Measurements from ENCODE around the gene RILPL2. TPM values are rescaled to one million over a fixed set of nuclear protein-coding genes. Genes with fewer than 3 reads are reported as not detected.

The RILPL2 gene
- total RNA-seq, 1 donor from 2014 or later, result 2.8 TPM

DNA sequence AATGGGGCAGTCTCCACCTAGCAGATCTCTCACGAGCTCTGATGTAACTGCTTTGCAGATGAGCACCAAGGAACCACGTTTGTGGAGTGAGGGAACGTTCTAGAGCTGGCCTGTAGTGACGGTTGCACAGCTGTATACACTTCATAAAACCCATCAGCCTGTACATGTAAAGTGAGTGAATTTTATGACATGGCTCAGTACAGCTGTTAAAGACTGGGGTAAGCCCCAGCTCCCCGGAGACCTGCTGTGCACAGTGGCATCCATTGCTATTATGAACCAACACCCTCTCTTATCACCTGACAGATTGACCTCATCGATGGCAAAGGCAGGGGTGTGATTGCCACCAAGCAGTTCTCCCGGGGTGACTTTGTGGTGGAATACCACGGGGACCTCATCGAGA, 31.9 kb downstream of the RILPL2 start:
- no peak overlapping the region for H3K27ac Mint-ChIP-seq
- peaks cover 14% of the 10 kb centered on the region for H3K36me3 Mint-ChIP-seq (ENCODE audit: insufficient read depth)
- no peaks in the 10 kb centered on the region for H3K4me1 Mint-ChIP-seq (ENCODE audit: low read depth)
- TF ChIP-seq, protein P1, sequence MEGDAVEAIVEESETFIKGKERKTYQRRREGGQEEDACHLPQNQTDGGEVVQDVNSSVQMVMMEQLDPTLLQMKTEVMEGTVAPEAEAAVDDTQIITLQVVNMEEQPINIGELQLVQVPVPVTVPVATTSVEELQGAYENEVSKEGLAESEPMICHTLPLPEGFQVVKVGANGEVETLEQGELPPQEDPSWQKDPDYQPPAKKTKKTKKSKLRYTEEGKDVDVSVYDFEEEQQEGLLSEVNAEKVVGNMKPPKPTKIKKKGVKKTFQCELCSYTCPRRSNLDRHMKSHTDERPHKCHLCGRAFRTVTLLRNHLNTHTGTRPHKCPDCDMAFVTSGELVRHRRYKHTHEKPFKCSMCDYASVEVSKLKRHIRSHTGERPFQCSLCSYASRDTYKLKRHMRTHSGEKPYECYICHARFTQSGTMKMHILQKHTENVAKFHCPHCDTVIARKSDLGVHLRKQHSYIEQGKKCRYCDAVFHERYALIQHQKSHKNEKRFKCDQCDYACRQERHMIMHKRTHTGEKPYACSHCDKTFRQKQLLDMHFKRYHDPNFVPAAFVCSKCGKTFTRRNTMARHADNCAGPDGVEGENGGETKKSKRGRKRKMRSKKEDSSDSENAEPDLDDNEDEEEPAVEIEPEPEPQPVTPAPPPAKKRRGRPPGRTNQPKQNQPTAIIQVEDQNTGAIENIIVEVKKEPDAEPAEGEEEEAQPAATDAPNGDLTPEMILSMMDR (IDR thresholded peaks at IDR 0.05; ENCODE audit: unreplicated experiment), result no peak
- no peak overlapping the region for H3K4me3 Mint-ChIP-seq (ENCODE audit: low read depth)
- H3K9me3 Mint-ChIP-seq (ENCODE audit: low read depth), result no peaks in the 10 kb centered on the region
- DNase-seq (ENCODE audit: low spot score, unreplicated experiment), result no peak
- no peaks in the 10 kb centered on the region for H3K27me3 Mint-ChIP-seq

DNA sequence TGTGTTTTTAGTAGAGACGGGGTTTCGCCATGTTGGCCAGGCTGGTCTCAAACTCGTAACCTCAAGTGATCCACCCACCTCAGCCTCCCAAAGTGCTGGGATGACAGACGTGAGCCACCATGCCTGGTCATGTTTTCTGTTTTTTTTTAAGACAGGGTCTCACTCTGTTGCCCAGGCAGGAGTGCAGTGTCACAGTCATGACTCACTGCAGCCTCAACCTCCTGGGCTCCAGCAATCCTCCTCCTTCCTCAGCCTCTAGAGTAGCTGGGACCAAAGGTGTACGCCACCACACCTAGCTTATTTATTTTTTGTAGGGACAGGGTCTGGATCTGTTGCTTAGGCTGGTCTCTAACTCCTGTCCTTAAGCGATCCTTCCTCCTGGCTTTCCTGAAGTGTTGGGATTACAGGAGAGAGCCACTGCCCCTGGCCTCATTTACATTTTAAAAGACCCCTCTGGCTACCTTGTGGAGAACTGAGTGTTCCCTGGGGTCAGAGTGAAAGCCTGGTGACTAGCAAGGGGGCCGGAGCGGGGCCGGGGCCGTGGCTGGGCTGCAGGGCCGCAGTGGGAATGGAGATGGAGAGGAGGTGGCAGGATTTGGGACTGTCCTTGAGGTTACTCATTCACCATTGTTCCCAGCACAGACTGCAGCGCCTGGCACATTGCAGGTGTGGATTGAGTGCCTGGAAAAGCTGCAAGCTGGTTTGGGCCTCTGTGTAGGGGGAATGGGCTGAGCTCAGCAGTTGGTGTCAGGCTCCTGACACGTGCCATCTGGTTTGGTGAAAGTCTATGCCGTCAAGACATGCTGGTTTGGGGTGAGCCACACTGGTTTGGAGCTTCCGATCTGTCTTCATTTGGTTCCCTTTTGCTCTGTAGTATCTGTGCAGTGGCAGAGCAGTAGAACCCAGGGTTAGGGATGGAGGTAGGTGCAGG, 34.5 kb downstream of the RILPL2 start:
- Mint-ChIP-seq H3K27ac (peak overlapping the region; percentile 13), H3K27me3 (no peaks in the 10 kb centered on the region), H3K4me1 (ENCODE audit: low read depth) (peaks cover 3% of the 10 kb centered on the region), H3K36me3 (ENCODE audit: insufficient read depth) (peaks cover 19% of the 10 kb centered on the region), H3K4me3 (ENCODE audit: low read depth) (no peak overlapping the region), H3K9me3 (ENCODE audit: low read depth) (no peaks in the 10 kb centered on the region)
- TF ChIP-seq, protein P1 (IDR thresholded peaks at IDR 0.05; ENCODE audit: unreplicated experiment), result no peak
- no peak for DNase-seq (ENCODE audit: low spot score, unreplicated experiment)

DNA sequence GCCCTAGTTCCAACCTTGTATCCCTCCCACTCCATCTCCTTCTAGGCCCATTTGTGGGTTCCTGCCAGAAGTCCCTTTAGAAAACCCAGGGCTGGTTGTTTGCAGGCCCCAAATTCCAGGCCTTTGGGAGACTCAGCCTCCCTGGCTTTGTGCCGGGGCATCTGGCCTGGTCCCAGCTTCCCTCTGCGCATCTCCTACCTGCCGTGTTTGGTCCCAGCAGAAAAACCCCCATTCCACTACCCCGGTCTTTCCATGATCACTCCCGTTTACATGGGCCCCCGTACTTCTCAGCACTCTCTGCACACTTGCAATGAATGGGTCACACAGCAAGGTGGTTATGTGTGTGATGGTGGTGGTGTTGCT, 37.2 kb downstream of the RILPL2 start:
- Mint-ChIP-seq H3K36me3 (ENCODE audit: insufficient read depth) (peaks cover 28% of the 10 kb centered on the region), H3K4me3 (ENCODE audit: low read depth) (no peak overlapping the region), H3K27ac (no peak overlapping the region), H3K9me3 (ENCODE audit: low read depth) (no peaks in the 10 kb centered on the region), H3K27me3 (no peaks in the 10 kb centered on the region), H3K4me1 (ENCODE audit: low read depth) (peaks cover 10% of the 10 kb centered on the region)
- TF ChIP-seq, protein P1 (IDR thresholded peaks at IDR 0.05; ENCODE audit: unreplicated experiment), result no peak
- no peak for DNase-seq (ENCODE audit: low spot score, unreplicated experiment)

DNA sequence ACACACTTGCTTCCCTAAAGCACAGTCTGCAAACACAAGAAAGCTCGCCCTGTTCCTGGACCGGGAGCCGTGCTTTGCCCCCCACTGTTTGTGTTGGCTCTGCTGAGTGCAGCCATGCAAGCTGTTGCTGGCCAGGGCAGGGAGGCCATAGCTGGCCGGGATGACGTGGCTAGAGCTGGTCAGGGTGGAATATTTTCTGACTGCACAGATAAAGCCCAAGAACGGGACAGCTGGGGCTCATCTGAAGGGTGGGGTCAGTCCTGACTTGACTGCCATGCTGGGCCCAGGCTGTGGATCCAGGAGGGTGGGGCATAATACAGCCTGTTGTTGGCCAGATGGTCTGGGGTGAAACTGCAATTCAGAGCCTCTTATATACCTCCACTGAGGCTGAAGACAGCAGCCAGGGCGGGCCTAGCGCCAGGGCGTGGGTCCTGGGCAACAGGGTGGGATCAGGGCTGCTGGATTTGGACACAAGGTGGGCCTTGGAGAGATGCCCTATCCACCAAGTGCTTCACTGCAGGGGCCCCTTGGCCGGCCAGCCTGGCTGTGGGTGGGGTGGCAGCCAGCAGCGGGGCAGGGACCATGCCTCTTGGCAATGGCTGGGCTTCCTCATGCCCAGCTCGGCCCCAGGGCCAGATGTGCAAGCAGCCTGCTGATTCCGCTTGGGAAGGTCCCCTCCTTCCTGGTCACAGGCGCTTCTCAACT, 37.8 kb downstream of the RILPL2 start:
- no peaks in the 10 kb centered on the region for H3K27me3 Mint-ChIP-seq
- peaks cover 25% of the 10 kb centered on the region for H3K36me3 Mint-ChIP-seq (ENCODE audit: insufficient read depth)
- TF ChIP-seq, protein P1 (IDR thresholded peaks at IDR 0.05; ENCODE audit: unreplicated experiment), result no peak
- H3K4me3 Mint-ChIP-seq (ENCODE audit: low read depth), result no peak overlapping the region
- peaks cover 10% of the 10 kb centered on the region for H3K4me1 Mint-ChIP-seq (ENCODE audit: low read depth)
- no peaks in the 10 kb centered on the region for H3K9me3 Mint-ChIP-seq (ENCODE audit: low read depth)
- H3K27ac Mint-ChIP-seq, result no peak overlapping the region
- no peak for DNase-seq (ENCODE audit: low spot score, unreplicated experiment)

DNA sequence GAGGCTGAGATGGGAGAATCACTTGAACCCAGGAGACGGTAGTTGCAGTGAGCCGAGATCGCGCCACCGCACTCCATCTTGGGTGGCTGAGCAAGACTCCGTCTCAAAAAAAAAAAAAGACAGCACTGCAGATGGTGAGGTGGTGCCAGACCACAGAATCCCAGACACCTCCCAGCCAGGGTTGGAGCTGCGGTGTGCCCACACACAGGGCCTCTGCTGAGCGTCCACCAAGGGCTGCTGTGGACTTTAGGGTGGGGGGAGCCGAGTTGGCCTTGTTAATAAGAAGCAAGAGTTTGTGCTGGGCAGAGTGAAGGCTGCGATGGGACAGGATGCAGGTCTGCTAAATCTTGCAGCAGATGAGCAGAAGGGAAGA, 38.3 kb downstream of the RILPL2 start:
- H3K36me3 Mint-ChIP-seq (ENCODE audit: insufficient read depth), result peaks cover 23% of the 10 kb centered on the region
- DNase-seq (ENCODE audit: low spot score, unreplicated experiment), result no peak
- TF ChIP-seq, protein P1 (IDR thresholded peaks at IDR 0.05; ENCODE audit: unreplicated experiment), result no peak
- no peaks in the 10 kb centered on the region for H3K27me3 Mint-ChIP-seq
- no peak overlapping the region for H3K4me3 Mint-ChIP-seq (ENCODE audit: low read depth)
- no peaks in the 10 kb centered on the region for H3K9me3 Mint-ChIP-seq (ENCODE audit: low read depth)
- no peak overlapping the region for H3K27ac Mint-ChIP-seq
- peaks cover 10% of the 10 kb centered on the region for H3K4me1 Mint-ChIP-seq (ENCODE audit: low read depth)
